Stimulated activated CD8-positive, alpha-beta memory T cell treated with anti-CD3 and anti-CD28 coated beads, Interleukin-12 subunit alpha, Interleukin-12 subunit beta, amount 100 ng/mL, for 24 hours (primary cell): ENCODE data around the gene SYNE3.
"Not testable (repeated sequence)": the region's sequence is repeated elsewhere in the genome, so short reads cannot be mapped to it uniquely, and the experiment has no call there.

ENCODE experiments used
- DNase-seq: peaks from one replicate; pipeline ENCODE4 v3.0.0-alpha.2; 2020; ENCODE audit errors: extremely low read depth

Gene SYNE3

GRCh38 chr14:95523815-95524448 is 7.5 kb upstream of the SYNE3 start:
- no peak for DNase-seq

GRCh38 chr14:95523051-95523814 is 6.8 kb upstream of the SYNE3 start:
- DNase-seq: no peak

- no peak for DNase-seq
These were observed 6.1 kb upstream of the SYNE3 start for GRCh38 chr14:95522556-95522955.

DNA sequence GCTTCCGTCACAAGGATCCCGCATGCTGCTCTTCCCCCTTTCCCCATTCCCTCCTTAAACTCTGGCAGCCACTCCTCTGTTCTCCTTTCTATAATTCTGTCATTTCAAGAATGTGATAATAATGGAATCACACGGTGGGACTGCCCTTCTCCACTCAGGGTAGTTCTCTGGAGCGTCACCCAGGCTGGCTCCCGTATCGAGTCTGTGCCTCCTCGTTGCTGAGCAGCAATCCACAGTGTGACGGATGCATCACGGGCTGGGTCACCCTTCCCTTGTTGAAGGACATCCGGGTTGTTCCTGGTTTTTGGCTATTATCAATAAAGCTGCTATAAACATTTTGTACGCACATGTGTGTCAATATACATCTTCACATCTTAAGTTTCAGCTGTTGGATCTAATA is 5.7 kb upstream of the SYNE3 start:
- no peak for DNase-seq

DNA sequence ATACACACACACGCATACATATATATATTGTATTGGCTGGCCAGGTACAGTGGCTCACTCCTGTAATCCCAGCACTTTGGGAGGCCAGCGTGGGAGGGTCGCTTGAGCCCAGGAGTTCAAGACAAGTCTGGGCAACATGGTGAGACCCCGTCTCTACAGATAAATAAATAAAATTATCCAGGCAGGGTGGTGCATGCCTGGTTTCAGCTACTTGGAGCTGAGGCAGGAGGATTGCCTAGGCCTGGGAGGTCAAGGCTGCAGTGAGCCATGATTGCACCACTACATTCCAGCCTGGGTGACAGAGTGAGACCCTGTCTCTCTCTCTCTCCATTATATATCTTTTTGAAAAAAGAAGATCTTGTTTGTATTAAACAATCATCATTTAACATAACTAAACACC is 4.6 kb upstream of the SYNE3 start:
- DNase-seq: no peak

DNA sequence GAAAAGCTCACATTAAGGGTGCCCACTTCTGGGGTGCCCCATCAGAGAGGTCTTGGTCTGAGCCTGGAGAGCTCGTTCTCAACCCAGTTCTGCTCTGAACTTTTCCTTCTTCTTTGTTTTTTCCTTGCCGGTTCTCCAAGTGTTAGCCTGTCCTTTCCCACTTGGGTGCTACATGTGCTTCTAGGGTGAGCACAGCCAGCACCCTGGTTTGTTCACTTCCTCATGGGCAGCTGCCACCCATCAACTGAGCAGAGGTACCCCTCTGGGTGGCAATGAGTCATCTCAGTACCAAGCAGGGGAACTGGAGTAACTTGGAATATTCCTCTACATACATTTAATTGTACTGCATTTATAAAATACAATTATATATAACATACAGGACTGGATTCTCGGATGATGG is 3.9 kb upstream of the SYNE3 start:
- DNase-seq: no peak

DNA sequence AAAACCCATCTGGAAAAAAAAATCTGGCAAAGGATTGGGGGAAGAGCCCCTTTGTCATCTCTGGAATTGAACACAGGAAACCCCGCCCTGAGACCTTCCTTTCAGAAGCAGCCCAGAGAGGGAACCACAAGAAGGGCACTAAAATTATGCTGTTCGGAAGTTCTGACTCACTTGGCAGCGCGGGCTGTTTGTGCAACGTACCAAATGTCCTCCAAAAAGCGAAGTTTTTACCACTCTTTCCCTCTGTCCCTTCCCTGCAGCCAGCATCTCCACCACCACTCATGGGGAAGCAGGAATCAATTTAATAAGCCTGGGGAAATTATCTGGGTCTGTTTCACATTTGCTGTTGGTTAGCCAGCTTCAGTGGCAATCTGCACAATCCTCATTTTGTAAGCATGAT is 3.2 kb upstream of the SYNE3 start:
- DNase-seq: peak; percentile 46

- DNase-seq: no peak
These were observed 1.7 kb upstream of the SYNE3 start for GRCh38 chr14:95518045-95518751.

GRCh38 chr14:95515596-95516552 is 576 bp downstream of the SYNE3 start:
- DNase-seq: peak; percentile 72

DNA sequence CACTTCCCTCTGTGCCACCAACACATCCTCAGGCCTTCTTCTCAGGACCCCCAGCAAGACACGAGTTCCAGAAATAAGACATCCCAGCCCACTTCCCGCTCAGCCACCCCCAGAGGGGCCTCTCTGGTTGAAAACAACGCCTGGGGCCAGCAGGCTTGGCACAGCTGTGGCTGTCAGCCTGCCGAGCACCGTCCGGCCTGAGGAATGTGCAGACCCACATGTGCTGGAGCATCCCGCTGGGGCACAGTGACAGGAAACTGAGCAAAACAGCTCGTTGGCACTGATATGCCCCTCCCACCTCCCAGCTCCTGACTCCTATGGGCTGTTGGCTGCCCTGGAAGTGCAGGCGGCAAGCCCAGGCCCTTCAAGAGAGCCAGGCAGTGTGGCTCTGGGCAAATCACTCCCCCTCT is 1.4 kb downstream of the SYNE3 start:
- DNase-seq: no peak

DNA sequence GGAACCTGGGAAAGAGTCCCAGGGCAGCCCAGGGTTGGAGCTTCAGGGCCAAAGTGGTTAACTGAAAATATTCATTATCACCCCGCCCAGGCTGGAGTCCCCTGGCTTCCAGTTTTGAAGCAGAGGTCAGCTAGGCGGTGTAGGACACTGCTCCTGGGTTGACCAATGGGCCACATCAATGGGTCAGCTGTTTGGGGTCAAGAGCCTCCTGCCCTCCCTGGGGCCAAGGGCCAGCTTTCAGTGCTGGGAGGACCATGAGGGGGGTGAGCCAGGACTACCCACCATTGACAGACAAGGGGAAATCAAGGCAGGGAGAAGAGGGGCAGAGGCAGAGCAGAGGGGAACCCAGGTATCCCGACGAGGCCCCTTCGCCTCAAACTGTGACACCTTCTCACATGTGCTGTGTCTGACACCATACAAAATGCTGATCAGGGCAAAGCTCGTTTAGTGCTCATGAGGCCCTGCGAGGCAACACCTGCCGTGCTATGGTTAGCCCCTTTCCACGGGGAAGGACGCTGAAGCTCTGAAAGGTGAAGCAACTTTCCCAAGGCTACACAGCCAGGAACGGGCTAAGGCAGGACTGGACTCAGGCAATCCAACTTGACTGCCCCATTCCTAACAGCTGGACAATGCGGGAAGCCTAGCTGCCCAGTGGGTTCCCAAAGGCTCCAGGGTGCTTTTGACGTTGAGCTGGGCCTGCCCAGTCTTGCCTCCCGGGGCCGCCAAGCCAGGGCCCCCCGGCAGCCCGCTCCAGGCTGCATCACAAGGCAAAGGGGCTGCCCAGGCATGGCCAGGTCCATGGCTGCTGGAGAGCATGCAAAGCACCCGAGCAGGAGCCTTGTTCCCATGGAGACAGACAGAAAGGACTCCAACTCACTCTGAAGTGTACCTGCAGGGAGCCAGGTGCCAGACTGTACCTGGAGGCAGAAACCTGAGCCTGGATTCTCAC is 2.0 kb downstream of the SYNE3 start:
- no peak for DNase-seq

GRCh38 chr14:95513291-95513690 is 3.2 kb downstream of the SYNE3 start:
- DNase-seq: no peak

GRCh38 chr14:95511687-95512086 is 4.8 kb downstream of the SYNE3 start:
- no peak for DNase-seq

DNA sequence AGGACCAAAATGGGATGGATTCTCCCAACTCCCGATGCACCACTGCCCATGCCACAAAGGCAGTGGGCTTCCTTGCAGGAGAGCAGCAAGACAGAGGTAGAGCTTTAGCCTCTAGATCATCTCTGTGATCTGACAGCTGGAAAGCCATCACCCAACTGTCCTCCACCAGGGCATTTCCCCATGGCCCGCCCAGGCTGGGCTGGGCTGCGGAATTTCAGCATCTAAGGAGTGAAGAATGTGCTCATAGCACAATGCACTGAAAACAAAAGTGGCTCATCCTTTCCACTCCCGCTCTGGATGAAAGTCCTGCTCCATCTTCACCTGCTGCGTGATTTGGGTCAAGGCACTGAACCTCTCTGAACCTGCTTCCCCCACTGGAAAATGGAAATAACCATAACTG is 5.6 kb downstream of the SYNE3 start:
- DNase-seq: no peak

DNA sequence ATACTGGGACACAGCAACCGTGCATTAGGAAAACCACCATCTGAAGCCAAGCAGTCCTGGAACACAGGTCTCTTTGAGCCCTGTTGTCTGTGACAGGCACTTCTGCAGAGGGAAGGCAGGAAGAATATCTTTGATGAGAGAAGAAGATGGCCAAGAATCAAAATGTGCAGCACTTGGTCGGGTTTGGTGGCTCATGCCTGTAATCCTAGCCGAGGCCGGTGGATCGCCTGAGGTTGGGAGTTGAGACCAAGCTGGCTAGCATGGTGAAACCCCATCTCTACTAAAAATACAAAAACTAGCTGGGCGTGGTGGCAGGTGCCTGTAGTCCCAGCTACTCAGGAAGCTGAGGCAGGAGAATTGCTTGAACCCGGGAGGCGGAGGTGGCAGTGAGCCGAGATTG is 6.1 kb downstream of the SYNE3 start:
- DNase-seq: not testable (repeated sequence)

- DNase-seq: no peak
These were observed 7.0 kb downstream of the SYNE3 start for GRCh38 chr14:95509495-95509894.

- DNase-seq: no peak
These were observed 8.1 kb downstream of the SYNE3 start for GRCh38 chr14:95508377-95508776.

DNA sequence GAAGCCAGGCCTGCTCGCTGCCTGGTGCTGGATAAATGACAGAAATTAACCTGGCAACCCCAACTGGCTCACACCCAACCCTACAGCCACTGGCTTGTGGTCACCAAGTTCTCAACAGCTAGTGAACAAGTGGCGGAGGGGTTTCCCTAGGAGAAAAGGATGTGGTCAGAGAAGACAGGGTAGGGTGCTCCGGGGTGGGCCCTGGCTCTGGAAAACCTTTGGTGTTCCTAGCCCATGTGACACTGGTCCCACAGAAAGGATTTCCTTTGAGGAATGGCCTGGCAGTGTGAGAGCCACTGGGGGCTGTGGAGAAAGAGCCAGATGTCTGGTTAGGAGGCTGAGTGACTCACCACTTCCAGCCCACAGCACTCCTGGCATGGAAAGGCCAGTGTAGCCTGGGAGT is 8.7 kb downstream of the SYNE3 start:
- no peak for DNase-seq

DNA sequence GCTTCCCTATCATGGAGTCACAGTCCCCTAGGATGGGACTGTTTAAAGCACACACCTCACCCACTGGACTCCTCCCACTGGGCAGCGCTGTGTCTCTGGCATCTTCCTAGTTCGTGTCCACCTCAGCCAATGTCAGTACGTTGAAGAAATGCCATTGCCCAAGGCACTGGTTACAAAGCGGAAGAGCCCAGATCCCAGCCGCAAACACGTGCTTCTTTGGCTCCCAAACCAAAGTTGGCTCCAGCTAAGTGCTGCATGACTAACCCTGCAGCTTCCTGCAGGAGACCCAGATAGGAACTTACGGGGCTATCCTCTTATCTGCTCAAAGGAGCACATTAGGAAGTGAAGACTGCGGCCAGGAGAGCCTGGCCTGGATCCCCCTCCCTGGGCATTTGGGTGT is 9.3 kb downstream of the SYNE3 start:
- no peak for DNase-seq

DNA sequence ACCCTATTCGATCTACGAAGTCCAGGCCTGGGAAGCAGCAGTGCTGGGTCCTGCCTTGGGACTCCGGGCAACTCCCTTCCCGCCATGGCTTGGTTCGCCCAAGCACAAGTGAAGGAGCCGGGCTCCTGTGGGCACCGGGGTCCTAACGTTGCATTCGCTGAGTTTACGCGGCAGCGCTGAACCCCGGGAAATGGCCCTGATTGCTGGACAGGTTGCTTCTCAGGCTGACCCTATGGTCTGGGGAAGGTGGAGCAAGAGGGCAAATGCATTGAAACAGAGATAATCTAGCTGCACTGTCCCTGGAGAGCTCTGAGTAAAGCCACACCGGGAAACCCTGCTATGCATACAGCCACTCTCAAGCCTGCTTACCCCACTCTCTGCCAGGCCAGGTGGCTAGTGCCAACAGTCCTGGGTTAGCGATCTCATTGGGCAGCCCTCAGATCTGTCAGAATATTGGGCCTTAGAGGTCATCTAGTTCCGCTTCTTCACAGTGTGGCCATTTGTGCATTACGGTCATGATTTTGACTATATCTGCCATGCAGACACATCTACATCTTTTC is 11.3 kb downstream of the SYNE3 start:
- no peak for DNase-seq
